HG02943 (cell line): ENCODE results near the gene ARHGEF4.
A peak's percentile ranks its signal among the peaks of the same experiment; 100 is the strongest.

Source experiments
- ATAC-seq: cut with Tn5 transposase; IDR thresholded peaks from one replicate; pipeline ENCODE4 v1.9.1; 2021; ENCODE audit warnings: mild to moderate bottlenecking, low read depth, moderate library complexity; ENCODE audit not compliant: unreplicated experiment

Gene ARHGEF4, protein sequence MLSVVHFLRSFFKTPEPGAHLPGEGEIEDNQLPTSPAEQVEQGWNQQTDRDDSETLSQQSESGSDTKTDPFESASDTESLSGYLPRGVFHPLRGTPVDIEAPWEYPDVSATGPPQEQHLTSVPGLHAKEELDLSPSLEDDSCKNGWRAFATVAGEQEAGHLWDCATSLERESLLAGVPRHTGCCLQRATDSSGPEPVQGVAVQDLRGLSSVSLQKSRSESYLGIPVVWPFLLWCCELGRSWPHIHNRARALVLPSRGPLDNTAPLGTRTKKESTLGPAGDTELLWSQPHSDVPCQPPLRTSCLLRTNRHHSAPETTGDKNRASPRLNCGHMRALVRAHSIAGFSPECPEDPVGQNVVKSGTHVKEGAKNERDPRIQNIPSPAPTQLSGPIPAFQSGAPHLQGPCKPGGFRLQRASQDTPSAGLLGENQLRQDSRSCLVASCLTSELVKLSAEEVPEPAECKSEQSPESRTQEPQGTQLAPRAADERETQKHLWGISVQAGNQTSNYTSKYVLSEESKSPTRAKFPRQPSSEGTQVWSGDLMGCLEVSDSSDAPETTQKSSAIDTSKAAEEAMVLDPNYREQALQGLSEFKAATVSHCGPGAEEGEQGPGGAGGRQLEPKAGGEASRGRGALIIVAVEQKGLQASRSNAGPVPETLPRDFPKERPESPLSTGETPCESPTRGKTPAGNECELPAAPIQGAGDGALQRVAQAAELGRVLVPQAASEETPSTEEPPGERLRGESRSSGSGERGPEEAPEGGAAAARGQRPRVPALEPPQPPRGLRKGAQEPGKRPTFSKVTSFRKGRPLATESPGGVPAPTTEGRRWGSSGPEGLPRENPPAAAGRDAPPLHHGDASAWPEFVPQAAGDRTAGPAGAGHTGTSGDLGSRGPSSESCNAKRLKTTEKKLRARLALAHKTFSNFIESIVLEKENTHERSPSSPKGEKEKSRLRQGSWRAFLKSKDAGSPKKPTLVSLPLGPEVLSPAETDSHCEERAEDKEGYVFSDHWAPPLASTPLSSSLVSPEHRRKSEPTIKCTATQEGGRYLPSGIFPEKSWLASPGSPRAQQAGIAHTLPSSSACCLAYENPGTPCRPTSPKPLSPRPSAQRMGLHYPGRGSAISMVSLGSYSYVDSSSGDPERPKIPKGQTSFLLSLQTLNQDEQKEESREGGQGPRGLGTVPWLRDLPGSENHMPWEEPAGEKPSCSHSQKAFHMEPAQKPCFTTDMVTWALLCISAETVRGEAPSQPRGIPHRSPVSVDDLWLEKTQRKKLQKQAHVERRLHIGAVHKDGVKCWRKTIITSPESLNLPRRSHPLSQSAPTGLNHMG (N-terminal part only)

DNA sequence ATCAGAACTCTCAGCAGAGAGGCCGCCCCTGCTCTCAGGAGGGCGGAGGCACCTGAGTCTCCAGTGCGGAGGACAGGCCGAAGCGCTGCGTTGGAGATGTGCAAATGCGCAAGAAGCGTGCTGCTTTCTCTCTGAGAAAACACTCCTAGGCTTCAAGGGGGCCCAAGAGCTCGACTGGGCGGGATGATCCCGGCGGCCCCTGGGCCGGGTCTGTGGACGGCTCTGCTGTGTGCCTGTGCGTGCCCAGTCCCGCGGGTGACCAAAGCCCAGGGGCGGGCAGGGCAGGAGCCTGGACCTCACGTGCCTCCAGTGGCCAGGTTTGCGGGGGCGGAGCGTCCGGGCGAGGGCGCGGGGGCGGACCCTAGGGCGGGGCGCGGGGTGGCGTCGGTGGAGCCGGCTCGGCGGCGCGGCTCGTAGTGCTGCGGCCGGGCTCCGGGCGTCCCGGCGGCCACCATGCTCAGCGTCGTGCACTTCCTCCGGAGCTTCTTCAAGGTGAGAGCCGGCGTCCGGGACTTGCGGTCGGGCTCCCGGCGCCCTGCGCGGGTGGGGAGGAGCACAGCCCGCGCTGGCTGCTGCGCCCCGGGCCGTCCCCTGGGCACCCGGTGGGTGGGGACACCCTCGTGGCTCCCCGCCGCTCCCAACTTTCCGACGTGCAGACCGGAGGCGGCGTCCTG lies at the start of gene ARHGEF4:
ARHGEF4 (plus strand) TSS at position 414 of the 674 bp plus-strand sequence; CDS start at position 454, 40 bp downstream.
- no peak for ATAC-seq

DNA sequence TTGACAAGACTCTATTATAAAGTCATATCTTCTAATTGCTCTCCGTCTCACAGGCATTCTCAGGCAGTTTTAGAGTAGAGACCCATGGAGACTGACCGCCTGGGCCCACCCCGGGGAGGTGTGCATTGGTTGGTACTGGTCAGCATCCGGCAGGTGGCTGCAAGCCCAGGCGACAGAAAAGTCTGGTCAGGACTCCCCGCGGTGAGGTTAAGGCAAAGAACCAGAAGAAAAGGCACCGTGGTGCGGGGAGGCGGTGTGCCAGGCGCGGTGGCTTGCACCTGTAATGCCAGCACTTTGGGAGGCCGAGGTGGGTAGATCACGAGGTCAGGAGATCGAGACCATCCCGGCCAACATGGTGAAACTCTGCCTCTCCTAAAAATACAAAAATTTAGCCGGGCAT lies 48.9 kb upstream of the ARHGEF4 start:
- ATAC-seq: no peak

DNA sequence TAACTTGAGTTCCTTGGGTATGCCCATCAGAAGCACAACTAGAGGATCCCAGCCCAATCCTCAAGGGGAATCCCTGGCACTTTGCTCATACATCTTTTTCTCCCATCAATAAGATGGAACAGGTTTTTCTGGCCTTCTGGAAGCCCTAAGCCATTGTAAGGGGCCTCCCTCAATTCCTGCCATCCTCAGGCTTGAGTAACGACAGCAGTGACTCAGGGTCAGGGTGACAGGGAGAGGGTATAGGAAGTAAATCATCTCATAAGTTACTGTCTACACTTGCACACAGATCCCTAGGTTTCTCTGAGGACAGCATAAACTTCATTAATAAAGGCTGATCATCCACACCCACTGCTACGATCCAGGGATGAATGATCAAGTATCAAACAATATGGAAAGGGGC lies 46.4 kb upstream of the ARHGEF4 start:
- ATAC-seq: no peak

DNA sequence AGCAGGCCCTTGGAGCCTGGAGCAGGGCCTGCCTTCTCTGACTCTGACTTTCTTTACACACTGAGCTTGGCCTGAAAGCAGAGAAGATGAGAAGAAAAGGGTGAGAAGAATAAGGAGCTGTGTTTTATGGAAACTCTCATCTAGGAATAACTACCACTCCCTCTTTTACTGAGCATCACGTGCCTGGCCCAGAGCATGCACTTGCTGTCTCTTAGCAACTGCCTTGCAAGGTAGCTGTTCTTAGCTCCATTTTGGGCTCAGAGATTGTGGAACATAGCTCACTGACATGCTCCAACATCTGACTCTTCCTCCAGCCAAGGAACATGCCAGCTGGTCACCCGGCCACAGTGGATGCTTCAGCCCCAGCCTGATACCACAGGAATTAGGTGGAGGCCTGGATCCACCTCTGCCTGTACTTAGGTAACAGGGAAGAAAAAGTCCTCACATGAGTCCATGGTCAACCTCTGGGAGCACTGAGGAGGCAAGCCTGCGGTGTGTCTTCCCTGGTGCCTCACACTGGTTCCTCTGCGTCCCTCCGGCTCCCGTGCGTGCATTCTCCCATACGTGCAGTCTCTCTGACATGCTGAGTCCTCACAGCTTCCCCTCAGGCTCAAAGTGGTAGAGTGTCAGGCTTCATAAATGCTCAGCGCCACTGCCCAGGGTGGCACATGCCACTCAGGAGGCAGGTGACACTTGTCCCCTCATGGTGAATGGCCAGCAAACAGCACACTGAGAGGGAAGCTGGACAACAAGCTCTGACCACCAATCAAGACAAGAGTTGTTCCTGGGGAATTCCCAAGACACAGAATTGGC lies 45.7 kb upstream of the ARHGEF4 start:
- ATAC-seq: no peak

DNA sequence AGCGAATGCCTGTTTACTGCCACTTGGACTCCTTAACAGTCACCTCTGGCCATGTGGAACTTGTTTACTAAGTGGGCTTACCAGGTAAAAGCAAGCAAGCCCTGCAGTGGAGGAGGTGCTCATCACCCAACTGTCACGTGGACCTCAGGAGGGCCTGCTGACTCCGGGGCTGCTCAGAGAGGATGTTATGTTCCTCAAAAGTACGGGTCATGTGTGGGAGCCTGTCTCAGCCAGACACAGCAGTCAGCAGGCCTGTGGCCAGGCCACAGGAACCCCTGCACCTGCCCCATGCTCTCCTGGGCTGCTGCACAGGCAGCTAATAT lies 45.1 kb upstream of the ARHGEF4 start:
- no peak for ATAC-seq

DNA sequence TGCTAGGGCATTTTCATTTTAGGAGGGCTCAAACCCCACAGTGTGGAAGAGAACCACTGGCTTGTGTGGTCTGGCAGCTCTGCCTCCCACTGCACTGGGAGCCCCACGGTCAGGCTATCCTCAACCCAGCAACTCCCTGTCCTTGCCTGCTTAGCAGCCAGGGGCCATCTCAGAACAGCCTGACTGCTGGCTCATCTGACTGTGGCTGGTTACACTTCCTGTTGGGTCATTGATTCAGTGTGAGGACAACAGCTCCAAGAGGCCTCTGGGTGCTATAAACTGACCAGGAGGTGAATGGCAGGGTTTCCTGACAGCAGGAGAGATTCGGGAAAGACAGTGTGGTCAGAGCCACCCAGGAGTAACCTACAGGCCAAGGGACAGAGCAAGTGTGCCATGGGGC lies 41.3 kb upstream of the ARHGEF4 start:
- ATAC-seq: no peak

DNA sequence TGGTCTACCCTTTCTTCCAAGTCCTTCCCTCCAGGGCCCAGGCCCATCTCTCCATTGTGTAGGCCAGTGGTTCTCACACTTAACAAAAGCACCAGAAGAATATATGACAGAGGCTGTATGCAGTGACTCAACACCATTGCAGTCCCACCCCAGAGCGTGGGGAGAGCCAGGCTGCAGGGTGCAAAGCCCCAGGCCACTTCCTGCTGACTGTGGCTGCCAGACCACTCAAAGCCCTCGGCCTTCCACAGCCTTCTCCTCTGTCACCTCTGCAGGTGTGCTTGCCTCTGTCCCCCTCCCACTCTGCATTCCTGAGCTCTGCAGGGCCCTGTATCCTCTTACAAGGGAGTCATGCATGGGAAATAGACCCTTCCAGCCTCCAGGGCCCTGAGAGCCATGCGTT lies 40.4 kb upstream of the ARHGEF4 start:
- no peak for ATAC-seq

DNA sequence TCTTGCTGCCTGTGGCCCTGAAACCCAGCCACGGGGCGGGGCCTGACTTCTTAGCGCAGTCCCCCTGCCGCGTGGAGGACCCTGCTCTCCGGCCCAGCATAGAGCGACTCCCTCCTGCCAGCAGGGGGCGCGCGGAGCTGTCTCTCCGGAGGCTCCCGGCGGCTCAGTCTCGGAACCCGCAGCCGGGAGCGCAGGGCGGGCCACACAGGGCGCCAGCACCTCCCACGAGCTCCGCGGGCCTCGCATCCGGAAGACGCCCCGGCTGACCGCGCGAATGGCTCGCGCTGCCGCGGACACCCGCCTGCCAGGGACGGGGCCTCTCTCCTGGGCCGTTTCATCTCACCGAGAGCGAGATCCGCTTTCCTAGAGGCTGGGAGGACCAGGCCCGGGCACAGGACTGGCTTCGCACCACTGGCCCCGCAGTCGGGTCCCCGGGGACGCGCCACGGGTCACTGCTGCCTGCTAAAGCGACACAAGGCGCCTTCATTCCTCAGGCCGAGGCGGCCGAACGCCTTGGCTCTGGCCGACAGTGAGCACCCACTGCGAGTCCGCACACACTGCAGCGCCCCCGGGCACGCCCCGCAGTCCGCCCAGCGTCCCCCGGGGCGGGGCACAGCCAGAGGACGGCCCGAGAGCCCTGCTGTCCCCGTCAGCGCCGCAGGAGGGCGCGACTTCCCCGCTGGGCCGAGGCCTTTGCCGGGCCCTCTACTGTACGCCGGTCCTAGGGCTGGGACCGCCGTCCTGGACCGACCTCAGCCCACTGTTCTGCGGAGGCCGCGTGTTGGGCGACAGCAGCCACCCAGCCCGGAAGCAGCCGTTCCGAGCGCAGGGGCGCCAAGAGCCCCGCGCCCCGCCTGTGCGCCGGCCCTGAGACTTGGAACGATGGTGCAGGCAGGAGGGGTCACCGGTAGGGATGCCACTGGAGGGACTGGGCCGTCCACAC lies 39.0 kb upstream of the ARHGEF4 start:
- peak; percentile 96 for ATAC-seq

DNA sequence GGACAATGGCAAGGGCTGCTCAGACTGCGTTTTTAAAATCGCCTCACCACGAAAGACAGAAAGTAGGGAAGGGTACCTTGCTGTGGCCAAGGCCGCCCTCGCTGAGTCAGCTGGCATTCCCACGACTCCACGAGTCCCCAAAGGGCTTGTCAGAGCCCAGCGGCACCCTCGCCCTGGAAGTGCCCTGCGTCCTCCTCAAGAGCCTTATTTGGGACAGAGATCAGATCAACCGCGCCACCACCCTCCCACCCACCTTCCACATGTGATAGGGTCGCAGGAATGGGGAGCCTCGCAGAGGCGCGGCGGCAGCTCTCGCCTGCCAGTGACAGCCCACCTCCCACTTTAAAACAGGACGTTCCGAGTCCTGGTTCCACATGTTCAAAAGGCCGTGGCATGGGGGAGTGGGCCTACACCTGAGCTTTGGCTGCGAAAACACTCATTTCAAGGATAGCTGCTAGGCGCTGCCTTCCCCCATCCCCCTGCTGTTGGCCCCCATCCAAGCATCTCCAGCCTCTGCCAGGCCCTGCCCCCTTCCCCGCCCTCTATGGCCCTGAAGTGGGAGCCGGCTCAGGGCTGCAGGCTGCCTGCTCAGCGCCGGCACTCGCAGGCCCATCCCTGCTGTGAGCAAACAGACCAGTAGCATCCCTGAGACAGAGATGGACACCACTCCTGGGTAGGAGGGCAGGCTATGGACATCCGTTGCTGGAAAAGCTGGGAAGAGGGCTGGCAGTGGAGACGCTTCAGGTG lies 38.1 kb upstream of the ARHGEF4 start:
- no peak for ATAC-seq

DNA sequence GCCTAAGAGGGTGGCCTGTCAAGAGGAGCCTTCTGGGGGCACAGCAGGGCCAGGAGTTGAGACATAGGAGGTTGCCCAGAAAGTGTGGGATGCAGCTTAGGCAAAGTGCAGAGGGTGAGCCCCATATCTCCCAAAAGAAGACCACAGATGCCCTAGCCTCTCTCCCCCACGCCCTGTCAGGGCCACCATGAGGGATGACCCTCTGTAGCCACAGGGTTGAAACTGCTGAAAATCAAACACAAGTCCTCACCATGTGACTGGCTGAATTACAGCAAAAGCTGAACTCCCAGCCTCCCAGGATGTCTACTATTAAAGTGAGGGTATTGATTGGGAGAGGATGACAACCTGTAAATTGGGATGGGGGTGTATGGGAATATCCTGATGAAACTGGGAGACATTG lies 37.4 kb upstream of the ARHGEF4 start:
- no peak for ATAC-seq

DNA sequence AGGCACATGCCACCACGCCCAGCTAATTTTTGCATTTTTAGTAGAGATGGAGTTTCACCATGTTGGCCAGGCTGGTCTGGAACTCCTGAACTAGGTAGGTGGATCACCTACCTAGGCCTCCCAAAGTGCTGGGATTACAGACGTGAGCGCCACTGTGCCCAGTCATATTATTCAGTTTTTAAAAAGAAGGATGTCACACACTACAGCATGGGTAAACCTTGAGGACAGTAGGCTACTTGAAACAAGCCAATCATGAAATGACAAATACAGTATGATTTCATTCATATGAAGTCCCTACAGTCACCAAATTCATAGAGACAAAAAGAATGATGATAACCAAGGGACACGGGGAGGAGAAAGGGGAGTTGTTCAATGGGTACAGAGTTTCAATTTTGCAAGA lies 31.1 kb upstream of the ARHGEF4 start:
- ATAC-seq: no peak

DNA sequence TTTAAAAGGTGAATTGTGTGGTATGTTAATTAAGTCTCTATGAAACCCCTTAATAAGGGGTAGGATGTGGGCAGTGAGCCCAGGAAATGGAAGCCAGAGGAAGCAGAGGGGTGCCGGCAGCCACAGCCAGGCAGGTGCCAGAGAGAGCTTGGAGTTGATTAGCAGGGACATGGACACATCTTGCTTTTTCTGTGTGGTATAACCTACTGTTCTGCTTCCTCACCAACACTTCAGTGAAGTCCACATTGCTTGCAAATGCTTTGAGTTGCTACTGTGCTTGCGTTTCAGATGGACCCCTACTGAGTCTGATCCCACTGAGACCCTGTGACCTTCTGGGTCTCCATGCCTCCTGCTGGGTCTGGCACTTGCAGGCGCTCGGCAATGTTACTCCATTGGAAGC lies 30.3 kb upstream of the ARHGEF4 start:
- no peak for ATAC-seq

DNA sequence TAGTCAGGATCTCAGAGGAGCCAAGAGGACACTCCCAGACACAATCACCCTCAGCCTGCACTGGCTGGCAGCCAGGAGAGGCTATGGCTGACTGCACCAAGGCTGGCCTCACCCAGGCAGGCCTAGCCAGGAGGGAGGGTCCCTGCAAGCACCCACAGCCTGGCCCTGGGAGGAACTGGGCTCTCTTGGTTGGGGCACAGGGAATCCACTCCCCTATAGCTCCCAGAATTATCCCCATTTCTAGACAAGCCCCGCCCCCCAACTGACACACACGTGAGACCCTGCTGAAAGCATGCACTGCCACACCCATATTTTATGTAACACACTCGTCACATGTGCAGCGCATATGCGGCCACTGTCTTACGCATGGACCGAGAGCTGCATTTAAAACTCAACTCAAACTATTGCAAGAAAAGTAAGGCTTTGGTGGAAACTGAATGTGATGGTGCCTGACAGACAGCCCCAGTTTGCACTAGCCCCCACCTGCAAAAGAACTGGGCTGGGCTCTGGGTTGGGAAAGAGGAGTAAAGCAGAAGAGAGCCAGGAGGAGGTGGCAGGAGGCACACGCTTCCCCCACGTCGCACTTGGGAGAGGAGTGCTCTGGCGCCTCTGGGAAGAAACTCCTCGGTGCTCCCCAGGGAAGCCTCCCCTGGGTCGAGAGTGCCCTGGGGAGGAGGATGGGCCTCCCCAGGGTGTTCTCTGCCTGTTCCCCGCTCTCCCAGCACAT lies 28.9 kb upstream of the ARHGEF4 start:
- ATAC-seq: no peak

DNA sequence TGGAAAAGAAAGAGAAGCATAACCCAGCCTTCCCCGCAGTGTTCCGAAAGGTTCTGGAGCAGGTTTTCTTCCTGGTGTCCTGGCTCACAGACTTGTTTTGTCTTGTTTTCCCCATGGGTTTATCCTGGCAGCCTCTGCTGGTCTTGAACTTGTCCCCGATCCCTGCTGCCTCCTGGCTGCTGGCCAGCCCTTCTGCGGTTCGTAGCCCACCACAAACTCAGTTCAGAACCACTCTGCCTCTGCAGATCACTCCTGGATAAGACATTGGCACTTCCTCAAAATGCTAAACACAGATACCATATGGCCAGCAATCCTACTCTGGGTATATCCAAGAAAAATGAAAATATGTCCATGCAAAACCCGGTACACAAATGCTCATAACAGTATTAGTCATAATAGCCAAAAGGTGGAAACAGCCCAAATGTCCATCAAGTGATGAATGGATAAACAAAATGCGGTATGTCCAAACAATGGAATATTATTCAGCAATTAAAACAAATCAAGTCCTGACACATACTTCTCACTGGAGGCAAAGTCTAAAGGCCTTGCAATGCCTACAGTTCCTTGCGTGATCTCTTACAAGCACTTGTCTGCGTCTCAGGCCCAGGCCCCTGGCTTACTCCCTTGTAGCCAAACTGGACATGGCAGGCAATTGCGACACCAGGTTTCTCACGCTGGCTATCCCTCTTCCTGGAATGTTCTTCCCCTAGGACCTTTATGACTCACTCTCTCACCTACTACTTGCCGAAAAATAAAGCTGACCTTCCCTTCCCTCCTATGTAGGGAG lies 28.0 kb upstream of the ARHGEF4 start:
- ATAC-seq: no peak

DNA sequence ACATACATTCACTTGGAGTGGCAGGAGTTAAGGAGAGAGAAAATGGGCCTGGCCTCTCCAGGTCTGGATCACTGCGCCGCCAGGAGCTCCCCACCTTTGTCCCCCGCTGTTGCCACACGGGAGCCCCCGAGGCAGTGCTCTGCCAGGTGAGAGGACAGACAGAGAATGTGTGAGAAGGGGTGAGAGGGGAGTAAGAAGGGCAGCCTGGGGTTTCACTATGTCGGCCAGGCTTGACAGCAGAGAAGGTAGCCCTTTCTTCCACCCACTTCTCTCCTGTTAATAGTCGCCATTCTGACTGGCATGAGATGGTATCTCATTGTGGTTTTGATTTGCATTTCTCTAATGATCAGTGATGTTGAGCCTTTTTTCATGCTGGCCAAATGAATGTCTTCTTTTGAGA lies 26.2 kb upstream of the ARHGEF4 start:
- ATAC-seq: no peak

DNA sequence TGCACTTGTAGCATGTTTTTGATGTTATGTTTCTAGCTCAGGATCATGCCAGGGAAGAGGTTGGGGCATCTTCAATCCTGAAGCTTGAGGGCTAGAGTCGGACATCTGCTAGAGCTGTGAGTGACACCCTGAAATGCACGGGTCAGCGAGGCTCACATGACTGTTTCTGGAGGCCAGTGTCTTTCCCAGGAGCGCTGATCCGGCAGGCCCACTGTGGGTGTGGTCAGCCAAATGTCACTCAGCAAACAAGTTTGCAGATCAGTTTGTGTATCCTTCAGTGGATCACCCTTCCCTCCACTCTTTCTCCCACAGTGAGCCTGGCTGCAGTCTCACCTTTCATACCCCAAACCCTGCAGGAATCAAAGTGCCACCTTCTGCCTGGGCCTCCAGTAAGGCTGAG lies 23.0 kb upstream of the ARHGEF4 start:
- no peak for ATAC-seq
